K562 (cell line): ENCODE results near the gene ZBTB43. TPM values are rescaled to one million over a fixed set of nuclear protein-coding genes. Genes with fewer than 3 reads are reported as not detected.

ENCODE experiments used
- ATAC-seq: fragments of 200-7000 bp; cut with Tn5 transposase; 3 replicates; pipeline ENCODE4 v1.9.1; 2020; ENCODE audit warnings: moderate library complexity
- BruUV-seq: library from RNA; stranded (reverse); fragments of 400-500 nt; replicated peaks from 2 replicates; lab custom pipeline; 2021; lab: Mats Ljungman, UMichigan
- CTCF ChIA-PET: fragments of 300-600 bp; formaldehyde crosslinking; extraction: SDS; loops from one replicate; lab custom pipeline; 2021; ENCODE audit warnings: low intra/inter-chr PET ratio; lab: Yijun Ruan, JAX
- POLR2A ChIA-PET: fragments of 300-600, 350-650 bp; sonication (Branson Sonifier 250); formaldehyde crosslinking; extraction: SDS; loops from one replicate; lab custom pipeline; 2021; ENCODE audit warnings: antibody characterized with exemption, inconsistent platforms; lab: Yijun Ruan, JAX
- DNase-seq, 4 experiments: peaks; one replicate each; pipeline versions ENCODE4 v3.0.0 to v3.0.0-alpha.2; 2011 to 2018; ENCODE audit warnings: low spot score in 3 of 4, mixed read lengths in 3 of 4; ENCODE audit errors: extremely low read depth in 1 of 4
- FAIRE-seq: peaks from 2 replicates; lab custom pipeline; 2011; peaks lifted over from hg19 to GRCh38; lab: Jason Lieb, UNC
- H2AFZ ChIP-seq: 2 replicates; pipeline ENCODE4 v1.6.0; 2011; ENCODE audit warnings: low read depth, low read length, control low read depth, inconsistent platforms
- H3K27ac ChIP-seq: fragments of 200-600 bp; 3 replicates; pipeline ENCODE4 v1.8.0; 2011; ENCODE audit warnings: low read depth, mild to moderate bottlenecking, control low read depth, inconsistent platforms, low read length, moderate library complexity, mixed read lengths; ENCODE audit errors: extremely low read depth
- H3K27me3 ChIP-seq, 2 experiments: fragments of 300-600 bp in 1 of 2; 2 replicates in 1 of 2; 3 replicates in 1 of 2; pipeline versions ENCODE4 v1.6.0 to v1.8.0; 2011; ENCODE audit warnings: inconsistent platforms in 2 of 2, low read length in 2 of 2, mild to moderate bottlenecking in 1 of 2, mixed read lengths in 1 of 2, moderate library complexity in 1 of 2; ENCODE audit not compliant: control insufficient read depth in 2 of 2, insufficient read depth in 2 of 2
- H3K36me3 ChIP-seq: fragments of 300-600 bp; 3 replicates; pipeline ENCODE4 v1.8.0; 2011; ENCODE audit warnings: mild to moderate bottlenecking, low read length, inconsistent platforms; ENCODE audit not compliant: control insufficient read depth, insufficient read depth
- H3K4me1 ChIP-seq, 2 experiments: fragments of 200-600 bp in 1 of 2; replicated peaks in 1 of 2; 2 replicates in 1 of 2; 3 replicates in 1 of 2; pipeline versions ENCODE4 v1.5.1 to v1.8.0; 2011; ENCODE audit warnings: inconsistent platforms in 2 of 2, low read length in 2 of 2, mild to moderate bottlenecking in 1 of 2, mixed read lengths in 1 of 2, moderate library complexity in 1 of 2; ENCODE audit not compliant: control insufficient read depth in 2 of 2, insufficient read depth in 2 of 2
- H3K4me2 ChIP-seq: 2 replicates; pipeline ENCODE4 v1.6.1; 2011; ENCODE audit warnings: low read length, control low read depth, inconsistent platforms, mixed read lengths; ENCODE audit not compliant: insufficient read depth
- H3K4me3 ChIP-seq: fragments of 200-600 bp; sonication (generic), shearing (Covaris generic); 2 replicates; pipeline ENCODE4 v1.5.1; 2016; ENCODE audit warnings: control low read depth, inconsistent platforms
- H3K79me2 ChIP-seq: fragments of 200-600 bp; 3 replicates; pipeline ENCODE4 v1.8.0; 2011; ENCODE audit warnings: low read length, inconsistent platforms; ENCODE audit not compliant: control insufficient read depth, insufficient read depth
- H3K9ac ChIP-seq, 2 experiments: 2 replicates each; pipeline versions ENCODE4 v1.6.0 to v1.6.1; 2011; ENCODE audit warnings: low read depth in 2 of 2, low read length in 2 of 2, control low read depth in 1 of 2, inconsistent platforms in 1 of 2, mild to moderate bottlenecking in 1 of 2, mixed read lengths in 1 of 2; ENCODE audit not compliant: insufficient read depth in 1 of 2
- H3K9me1 ChIP-seq: one replicate; pipeline ENCODE4 v1.6.0; 2011; ENCODE audit warnings: inconsistent platforms, mild to moderate bottlenecking, low read length, moderate library complexity; ENCODE audit not compliant: control insufficient read depth, insufficient read depth
- H3K9me3 ChIP-seq: replicated peaks from 2 replicates; pipeline ENCODE4 v1.5.1; 2011; ENCODE audit warnings: low read depth, low read length, inconsistent platforms; ENCODE audit not compliant: control insufficient read depth, insufficient read depth
- H4K20me1 ChIP-seq: replicated peaks from 2 replicates; pipeline ENCODE4 v1.6.1; 2011; ENCODE audit warnings: low read length, inconsistent platforms, mixed read lengths; ENCODE audit not compliant: control insufficient read depth, insufficient read depth
- BCL6 ChIP-seq: fragments of 250-450 bp; sonication (Bioruptor Pico); IDR thresholded peaks from 2 replicates; pipeline ENCODE4 v1.4.0; 2020
- BRD9 ChIP-seq: fragments of 450-650 bp; IDR thresholded peaks from 2 replicates; pipeline ENCODE4 v1.6.1; 2018; ENCODE audit warnings: low read depth; ENCODE audit not compliant: partially characterized antibody
- HCFC1 ChIP-seq: IDR thresholded peaks from 2 replicates; pipeline ENCODE4 v1.6.1; 2012; ENCODE audit warnings: low read depth, low read length, improper control_type of control experiment
- IRF2 ChIP-seq: sonication (generic); formaldehyde crosslinking; IDR thresholded peaks from 2 replicates; pipeline ENCODE4 v1.8.1; 2022; ENCODE audit warnings: mild to moderate bottlenecking, missing genetic modification reagents
- LARP7 ChIP-seq: fragments of 450-650 bp; IDR thresholded peaks from 2 replicates; pipeline ENCODE4 v1.6.1; 2016
- MAFK ChIP-seq: IDR thresholded peaks from 2 replicates; pipeline ENCODE4 v1.6.1; 2011; ENCODE audit warnings: low read length, improper control_type of control experiment
- NFIC ChIP-seq: fragments of 450-650 bp; IDR thresholded peaks from 2 replicates; pipeline ENCODE4 v1.6.1; 2017; ENCODE audit warnings: mild to moderate bottlenecking, inconsistent platforms
- RBM25 ChIP-seq: fragments of 200-400 bp; formaldehyde crosslinking; IDR thresholded peaks from 2 replicates; pipeline ENCODE4 v1.6.1; 2018; ENCODE audit warnings: low read length, low read depth, moderate library complexity; ENCODE audit not compliant: severe bottlenecking
- RFX1 ChIP-seq: fragments of 450-650 bp; IDR thresholded peaks from 2 replicates; pipeline ENCODE4 v1.6.1; 2016; ENCODE audit warnings: mild to moderate bottlenecking, moderate library complexity
- SMAD3 ChIP-seq: fragments of 450-650 bp; formaldehyde crosslinking; conservative IDR thresholded peaks from 2 replicates; pipeline ENCODE4 v1.4.0; 2020; ENCODE audit warnings: mild to moderate bottlenecking
- TCFL5 ChIP-seq: fragments of 250-450 bp; sonication (Bioruptor Pico); conservative IDR thresholded peaks from 2 replicates; pipeline ENCODE4 v1.6.1; 2021; ENCODE audit warnings: mild to moderate bottlenecking, moderate library complexity, matching md5 sums
- ZEB2 ChIP-seq: fragments of 450-650 bp; IDR thresholded peaks from 2 replicates; pipeline ENCODE4 v1.6.1; 2016
- ZKSCAN8 ChIP-seq: fragments of 200-800 bp; sonication (Bioruptor generic); IDR thresholded peaks from 2 replicates; pipeline ENCODE4 v1.6.1; 2016; ENCODE audit warnings: missing genetic modification characterization, missing compliant biosample characterization
- ZNF586 ChIP-seq: fragments of 450-650 bp; formaldehyde crosslinking; conservative IDR thresholded peaks from 2 replicates; pipeline ENCODE4 v1.4.0; 2020; ENCODE audit warnings: mild to moderate bottlenecking, moderate library complexity
- WGBS: fragments of 100-300 bp; shearing (Covaris generic); methylation state at CpG from one replicate; pipeline ENCODE4 v1.1.6; 2016; ENCODE audit warnings: low coverage, mixed read lengths; ENCODE audit not compliant: insufficient coverage; ENCODE audit errors: missing lambda C conversion rate; 5-methylcytosine and 5-hydroxymethylcytosine counted together
- in situ Hi-C: fragments of 300-500 bp; cut with MboI; formaldehyde crosslinking; loops from 4 replicates; pipeline ENCODE4 v1.15.0; 2018; ENCODE audit warnings: inconsistent platforms, mixed read lengths
- intact Hi-C: fragments of 100-400 bp; cut with micrococcal nuclease; formaldehyde crosslinking; loops from 2 replicates; pipeline ENCODE4 v1.14.2; 2022
- polyA plus RNA-seq, 8 experiments: library from polyadenylated mRNA; depleted of rRNA in 4 of 8; stranded (reverse) in 5 of 8; unstranded in 3 of 8; fragments of >200 nt; fragmentation: Nextera tagmentation in 2 of 8; fragmentation: Illumina TruSeq in 1 of 8; extraction: Ambion mirVana in 2 of 8; extraction: Trizol in 1 of 8; gene quantifications; 2 replicates each; pipeline versions ENCODE4 v1.2.1 to v1.2.3, GENCODE V29; 2011 to 2014; ENCODE audit warnings: inconsistent platforms in 1 of 8, missing spikeins in 1 of 8
- total RNA-seq, 7 experiments: library from RNA; depleted of rRNA in 6 of 7; stranded (reverse); fragments of >200 nt in 6 of 7; fragmentation: Illumina TruSeq in 2 of 7; extraction: Trizol in 2 of 7; gene quantifications; 2 replicates each; pipeline versions ENCODE4 v1.2.1 to v1.2.3, GENCODE V29; 2011 to 2021; ENCODE audit warnings: low replicate concordance in 1 of 7
- TF ChIP-seq, protein P1 (sequence below): fragments of 450-650 bp; formaldehyde crosslinking; IDR thresholded peaks from 2 replicates; pipeline ENCODE4 v1.4.0; 2020; ENCODE audit warnings: mild to moderate bottlenecking, moderate library complexity
- TF ChIP-seq, protein P2 (sequence below): fragments of 450-650 bp; formaldehyde crosslinking; IDR thresholded peaks from 2 replicates; pipeline ENCODE4 v1.4.0; 2022; ENCODE audit warnings: mild to moderate bottlenecking, moderate library complexity
- TF ChIP-seq, protein P3 (sequence below): sonication (generic); IDR thresholded peaks from 2 replicates; pipeline ENCODE4 v1.6.1; 2016

The ZBTB43 gene
- total and polyA plus RNA-seq, 9 of the 15 experiments (the other 6 are each of a cell fraction or from before 2014, with no cell fraction given): 3.9 to 17.2 (median 9.1) TPM

DNA sequence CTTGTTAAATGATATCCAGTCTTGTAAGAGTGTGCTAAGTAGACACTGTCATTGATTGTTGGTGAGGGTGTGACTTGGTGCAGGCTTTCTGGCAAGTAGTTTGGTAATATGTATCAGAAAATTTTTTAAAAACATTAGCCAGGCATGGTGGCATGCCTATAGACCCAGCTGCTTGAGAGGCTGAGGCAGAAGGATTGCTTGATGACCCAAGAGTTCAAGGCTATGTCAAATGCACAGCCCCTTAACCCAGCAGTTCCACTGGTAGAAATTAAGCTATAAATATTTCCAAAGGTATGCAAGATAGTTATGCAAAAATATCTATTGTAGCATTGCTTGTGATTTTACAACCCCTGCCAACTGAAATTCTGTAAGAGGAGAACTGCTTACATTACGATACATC lies 24.2 kb downstream of the ZBTB43 start:
- 80% methylated on average over 1 of the region's 1 CpG for WGBS
- in situ Hi-C loops: no loop called here
- no peaks in the 10 kb centered on the region for H3K27me3 ChIP-seq
- H3K79me2 ChIP-seq: peaks cover 33% of the 10 kb centered on the region
- H3K4me1 ChIP-seq: no peaks in the 10 kb centered on the region; a peak in 1 of 5 replicates
- POLR2A ChIA-PET: interaction anchor here (0.9 kb wide), 1 partner anchor 10 kb away, joined by 3 read pairs; no protein-coding TSS in a partner anchor
- TF ChIP-seq, protein P1, sequence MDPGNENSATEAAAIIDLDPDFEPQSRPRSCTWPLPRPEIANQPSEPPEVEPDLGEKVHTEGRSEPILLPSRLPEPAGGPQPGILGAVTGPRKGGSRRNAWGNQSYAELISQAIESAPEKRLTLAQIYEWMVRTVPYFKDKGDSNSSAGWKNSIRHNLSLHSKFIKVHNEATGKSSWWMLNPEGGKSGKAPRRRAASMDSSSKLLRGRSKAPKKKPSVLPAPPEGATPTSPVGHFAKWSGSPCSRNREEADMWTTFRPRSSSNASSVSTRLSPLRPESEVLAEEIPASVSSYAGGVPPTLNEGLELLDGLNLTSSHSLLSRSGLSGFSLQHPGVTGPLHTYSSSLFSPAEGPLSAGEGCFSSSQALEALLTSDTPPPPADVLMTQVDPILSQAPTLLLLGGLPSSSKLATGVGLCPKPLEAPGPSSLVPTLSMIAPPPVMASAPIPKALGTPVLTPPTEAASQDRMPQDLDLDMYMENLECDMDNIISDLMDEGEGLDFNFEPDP: no peak
- TF ChIP-seq HCFC1 (no peak), ZNF586 (CRISPR knock-in tag) (no peak), BRD9 (no peak), LARP7 (no peak), SMAD3 (CRISPR knock-in tag) (no peak), RBM25 (no peak), IRF2 (CRISPR knock-in tag) (no peak), BCL6 (no peak), ZEB2 (no peak), MAFK (no peak), RFX1 (no peak), TCFL5 (CRISPR knock-in tag) (no peak), NFIC (no peak), ZKSCAN8 (CRISPR knock-in tag) (no peak)
- TF ChIP-seq, protein P2, sequence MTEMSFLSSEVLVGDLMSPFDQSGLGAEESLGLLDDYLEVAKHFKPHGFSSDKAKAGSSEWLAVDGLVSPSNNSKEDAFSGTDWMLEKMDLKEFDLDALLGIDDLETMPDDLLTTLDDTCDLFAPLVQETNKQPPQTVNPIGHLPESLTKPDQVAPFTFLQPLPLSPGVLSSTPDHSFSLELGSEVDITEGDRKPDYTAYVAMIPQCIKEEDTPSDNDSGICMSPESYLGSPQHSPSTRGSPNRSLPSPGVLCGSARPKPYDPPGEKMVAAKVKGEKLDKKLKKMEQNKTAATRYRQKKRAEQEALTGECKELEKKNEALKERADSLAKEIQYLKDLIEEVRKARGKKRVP (CRISPR knock-in tag): no peak
- TF ChIP-seq, protein P3, sequence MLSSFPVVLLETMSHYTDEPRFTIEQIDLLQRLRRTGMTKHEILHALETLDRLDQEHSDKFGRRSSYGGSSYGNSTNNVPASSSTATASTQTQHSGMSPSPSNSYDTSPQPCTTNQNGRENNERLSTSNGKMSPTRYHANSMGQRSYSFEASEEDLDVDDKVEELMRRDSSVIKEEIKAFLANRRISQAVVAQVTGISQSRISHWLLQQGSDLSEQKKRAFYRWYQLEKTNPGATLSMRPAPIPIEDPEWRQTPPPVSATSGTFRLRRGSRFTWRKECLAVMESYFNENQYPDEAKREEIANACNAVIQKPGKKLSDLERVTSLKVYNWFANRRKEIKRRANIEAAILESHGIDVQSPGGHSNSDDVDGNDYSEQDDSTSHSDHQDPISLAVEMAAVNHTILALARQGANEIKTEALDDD: no peak
- TF ChIP-seq, all 486 proteins: peak for 0
- Histone ChIP-seq H2AFZ (no peak overlapping the region), H3K27ac (no peak overlapping the region), H3K9me1 (no peaks in the 10 kb centered on the region), H3K4me3 (no peak overlapping the region), H3K36me3 (peaks cover 38% of the 10 kb centered on the region; the same call in 2 of the 3 replicates), H3K9me3 (no peaks in the 10 kb centered on the region), H4K20me1 (no peaks in the 10 kb centered on the region), H3K9ac (no peak overlapping the region), H3K4me2 (no peak overlapping the region)
- intact Hi-C loops: no loop called here
- no TSS peak for BruUV-seq
- CTCF ChIA-PET: no interaction called here
- ATAC-seq (no peak), FAIRE-seq (no peak), DNase-seq (no peak)
